B cell (primary cell): ENCODE data around the gene CLDN20. TPM values are rescaled to one million over a fixed set of nuclear protein-coding genes. Genes with fewer than 3 reads are reported as not detected.

Experiments
- ATAC-seq: fragments of 200-7000 bp; cut with Tn5 transposase; one replicate; pipeline ENCODE4 v1.10.0; 2021; ENCODE audit warnings: low read depth, mild to moderate bottlenecking, moderate number of reproducible peaks, moderate library complexity
- CTCF ChIA-PET: fragments of 350-600 bp; sonication (Branson Sonifier 250); formaldehyde crosslinking; loops from one replicate; lab custom pipeline; 2021; ENCODE audit warnings: antibody characterized with exemption, inconsistent platforms; lab: Charles Lee
- POLR2A ChIA-PET: fragments of 350-600 bp; sonication (Branson Sonifier 250); formaldehyde crosslinking; loops from one replicate; lab custom pipeline; 2021; ENCODE audit warnings: antibody characterized with exemption; lab: Charles Lee
- DNase-seq: peaks from one replicate; pipeline ENCODE4 v3.0.0; 2013
- H2AFZ ChIP-seq: 2 replicates; pipeline ENCODE4 v1.6.1; 2012; ENCODE audit warnings: mild to moderate bottlenecking, low read depth, low read length; ENCODE audit not compliant: insufficient read depth, poor library complexity, severe bottlenecking
- H3K27ac ChIP-seq, 2 donors: 1 replicate in 1 of 2; 2 replicates in 1 of 2; pipeline ENCODE4 v1.5.1; 2012 to 2013; ENCODE audit warnings: low read length in 2 of 2, mild to moderate bottlenecking in 2 of 2, moderate library complexity in 1 of 2
- H3K27me3 ChIP-seq, 4 experiments: fragments of 200-600 bp in 1 of 4; sonication (generic) in 1 of 4; replicated peaks in 1 of 4; 1 replicate in 2 of 4; 2 replicates in 2 of 4; pipeline versions ENCODE4 v1.6.1 to v1.7.0; 2013 to 2016; ENCODE audit warnings: low read length in 3 of 4, mild to moderate bottlenecking in 2 of 4, mixed read lengths in 1 of 4, moderate library complexity in 1 of 4; ENCODE audit not compliant: insufficient read depth in 4 of 4, control insufficient read depth in 3 of 4; ENCODE audit errors: control extremely low read depth in 1 of 4
- H3K36me3 ChIP-seq, 2 experiments: replicated peaks in 1 of 2; 1 replicate in 1 of 2; 2 replicates in 1 of 2; pipeline versions ENCODE4 v1.6.1 to v1.7.1; 2013; ENCODE audit warnings: low read length in 1 of 2; ENCODE audit not compliant: insufficient read depth in 2 of 2, control insufficient read depth in 1 of 2; ENCODE audit errors: control extremely low read depth in 1 of 2, extremely low read depth in 1 of 2
- H3K4me1 ChIP-seq, 2 donors: fragments of 200-600 bp in 1 of 2; sonication (generic) in 1 of 2; 1 replicate in 1 of 2; 2 replicates in 1 of 2; pipeline versions ENCODE4 v1.5.1 to v1.6.1; 2013 to 2017; ENCODE audit warnings: low read length in 2 of 2; ENCODE audit not compliant: control insufficient read depth in 2 of 2, insufficient read depth in 2 of 2
- H3K4me2 ChIP-seq: replicated peaks from 2 replicates; pipeline ENCODE3; 2012; ENCODE audit warnings: mild to moderate bottlenecking, low read depth, low read length; ENCODE audit not compliant: poor library complexity, severe bottlenecking
- H3K4me3 ChIP-seq, 5 experiments: fragments of 200-600 bp in 1 of 5; sonication (generic) in 1 of 5; 1 replicate in 3 of 5; 2 replicates in 2 of 5; pipeline versions ENCODE4 v1.5.1 to v1.7.0; 2011 to 2016; ENCODE audit warnings: low read length in 4 of 5, mild to moderate bottlenecking in 4 of 5, low read depth in 2 of 5, control low read depth in 1 of 5, moderate library complexity in 1 of 5; ENCODE audit not compliant: insufficient read depth in 1 of 5; ENCODE audit errors: control extremely low read depth in 1 of 5, extremely low read depth in 1 of 5
- H3K79me2 ChIP-seq: fragments of 200-600 bp; sonication (generic); one replicate; pipeline ENCODE4 v1.6.0; 2016; ENCODE audit warnings: low read length; ENCODE audit not compliant: control insufficient read depth, insufficient read depth
- H3K9ac ChIP-seq: fragments of 200-600 bp; sonication (generic); 2 replicates; pipeline ENCODE4 v1.6.1; 2017; ENCODE audit warnings: mild to moderate bottlenecking, low read length, moderate library complexity
- H3K9me3 ChIP-seq, 3 donors: one replicate each; pipeline versions ENCODE4 v1.6.1 to v1.7.1; 2013; ENCODE audit warnings: low read length in 2 of 3; ENCODE audit not compliant: control insufficient read depth in 2 of 3, insufficient read depth in 1 of 3; ENCODE audit errors: control extremely low read depth in 1 of 3
- H4K20me1 ChIP-seq: 2 replicates; pipeline ENCODE4 v1.6.0; 2012; ENCODE audit warnings: mild to moderate bottlenecking, low read length; ENCODE audit not compliant: insufficient read depth, control insufficient read depth, poor library complexity, severe bottlenecking
- H3K27ac Mint-ChIP-seq: one replicate; pipeline ENCODE4 v1.8.0; 2021; ENCODE audit warnings: mixed read lengths
- H3K27me3 Mint-ChIP-seq: one replicate; pipeline ENCODE4 v1.8.0; 2021; ENCODE audit warnings: mixed read lengths
- H3K4me1 Mint-ChIP-seq: one replicate; pipeline ENCODE4 v1.8.0; 2021; ENCODE audit warnings: mixed read lengths
- H3K4me3 Mint-ChIP-seq: one replicate; pipeline ENCODE4 v1.8.0; 2021; ENCODE audit warnings: mixed read lengths
- H3K9me3 Mint-ChIP-seq: one replicate; pipeline ENCODE4 v1.8.0; 2022; ENCODE audit warnings: mixed read lengths; ENCODE audit not compliant: insufficient read depth
- CTCF ChIP-seq: fragments of 200-600 bp; IDR thresholded peaks from one replicate; pipeline ENCODE4 v1.8.0; 2022; ENCODE audit warnings: antibody characterized with exemption, mild to moderate bottlenecking
- EZH2 ChIP-seq: IDR thresholded peaks from 2 replicates; pipeline ENCODE4 v1.6.1; 2012; ENCODE audit warnings: borderline replicate concordance, low read depth, mild to moderate bottlenecking, moderate library complexity, low read length; ENCODE audit not compliant: insufficient read depth, poor library complexity, severe bottlenecking
- WGBS: methylation state at CpG from one replicate; pipeline ENCODE4 v1.1.5; 2013; ENCODE audit warnings: missing lambda C conversion rate; ENCODE audit not compliant: insufficient coverage; 5-methylcytosine and 5-hydroxymethylcytosine counted together
- intact Hi-C: fragments of 100-400 bp; cut with micrococcal nuclease; formaldehyde crosslinking; loops from one replicate; pipeline ENCODE4 v1.10.0; 2022
- polyA plus RNA-seq: library from polyadenylated mRNA; depleted of rRNA; stranded (reverse); fragments of >200 nt; gene quantifications from 2 replicates; pipeline ENCODE4 v1.2.3, GENCODE V29; 2012
- total RNA-seq, 2 donors: library from RNA; stranded (reverse); fragments of 120-200 nt in 1 of 2; gene quantifications; 1 replicate in 1 of 2; 2 replicates in 1 of 2; pipeline versions ENCODE4 v1.2.3 to v1.2.4, GENCODE V29; 2013 to 2022

CLDN20 gene
- total and polyA plus RNA-seq, 2 donors (not counting 1 experiment from before 2014, with no cell fraction given), result not detected

GRCh38 chr6:155250701-155251381 is 13.0 kb upstream of the CLDN20 start:
- H3K27me3 ChIP-seq, result no peaks in the 10 kb centered on the region
- H3K36me3 ChIP-seq, result peaks cover 0 to 27% of the 10 kb centered on the region in 2 experiments
- H3K9me3 Mint-ChIP-seq, result no peaks in the 10 kb centered on the region
- intact Hi-C loops, result no loop called here
- 97% methylated on average over 5 of the region's 10 CpGs for WGBS
- H2AFZ ChIP-seq, result no peak overlapping the region
- no peaks in the 10 kb centered on the region for H3K79me2 ChIP-seq
- no peak overlapping the region for H3K4me2 ChIP-seq
- ATAC-seq, result no peak
- no peak overlapping the region for H3K9ac ChIP-seq
- no peak overlapping the region for H3K4me3 Mint-ChIP-seq
- H3K27me3 Mint-ChIP-seq, result no peaks in the 10 kb centered on the region
- H3K9me3 ChIP-seq, result no peaks in the 10 kb centered on the region
- ChIA-PET CTCF (interaction anchor here (0.7 to 5.9 kb wide), 5 partner anchors 67 to 575 kb away, joined by 3 to 92 read pairs (median 5); no protein-coding TSS in a partner anchor), POLR2A (no interaction called here)
- no peak overlapping the region for H3K27ac ChIP-seq
- no peaks in the 10 kb centered on the region for H3K4me1 ChIP-seq
- H3K27ac Mint-ChIP-seq, result no peak overlapping the region
- peaks cover 2% of the 10 kb centered on the region for H3K4me1 Mint-ChIP-seq
- no peaks in the 10 kb centered on the region for H4K20me1 ChIP-seq
- TF ChIP-seq CTCF (no peak), EZH2 (no peak)
- DNase-seq, result no peak
- H3K4me3 ChIP-seq, result no peak overlapping the region

- Histone ChIP-seq H3K4me2 (no peak overlapping the region), H3K9ac (no peak overlapping the region), H3K36me3 (peaks cover 0 to 43% of the 10 kb centered on the region in 2 experiments), H3K4me1 (no peaks in the 10 kb centered on the region), H3K27me3 (no peaks in the 10 kb centered on the region), H3K9me3 (no peaks in the 10 kb centered on the region), H3K79me2 (no peaks in the 10 kb centered on the region), H2AFZ (no peak overlapping the region), H3K4me3 (no peak overlapping the region), H3K27ac (no peak overlapping the region), H4K20me1 (no peaks in the 10 kb centered on the region)
- Mint-ChIP-seq H3K27ac (no peak overlapping the region), H3K9me3 (no peaks in the 10 kb centered on the region), H3K4me3 (no peak overlapping the region), H3K27me3 (no peaks in the 10 kb centered on the region), H3K4me1 (peaks cover 2% of the 10 kb centered on the region)
- 96% methylated on average over 8 of the region's 8 CpGs for WGBS
- intact Hi-C loops, result no loop called here
- TF ChIP-seq CTCF (no peak), EZH2 (no peak)
- no peak for DNase-seq
- CTCF ChIA-PET, result interaction anchor here (1.5 kb wide), 1 partner anchor 577 kb away, joined by 3 read pairs; no protein-coding TSS in a partner anchor
- POLR2A ChIA-PET, result no interaction called here
- ATAC-seq, result no peak
Observed at GRCh38 chr6:155252581-155252980, 11.2 kb upstream of the CLDN20 start.
